OCI-M1 (cell line): Measurements from ENCODE around the gene EDA.
A peak's percentile ranks its signal among the peaks of the same experiment; 100 is the strongest.

ENCODE experiments used
- DNase-seq: peaks from one replicate; lab custom pipeline; 2025; lab: John Stamatoyannopoulos, UW

Gene EDA

DNA sequence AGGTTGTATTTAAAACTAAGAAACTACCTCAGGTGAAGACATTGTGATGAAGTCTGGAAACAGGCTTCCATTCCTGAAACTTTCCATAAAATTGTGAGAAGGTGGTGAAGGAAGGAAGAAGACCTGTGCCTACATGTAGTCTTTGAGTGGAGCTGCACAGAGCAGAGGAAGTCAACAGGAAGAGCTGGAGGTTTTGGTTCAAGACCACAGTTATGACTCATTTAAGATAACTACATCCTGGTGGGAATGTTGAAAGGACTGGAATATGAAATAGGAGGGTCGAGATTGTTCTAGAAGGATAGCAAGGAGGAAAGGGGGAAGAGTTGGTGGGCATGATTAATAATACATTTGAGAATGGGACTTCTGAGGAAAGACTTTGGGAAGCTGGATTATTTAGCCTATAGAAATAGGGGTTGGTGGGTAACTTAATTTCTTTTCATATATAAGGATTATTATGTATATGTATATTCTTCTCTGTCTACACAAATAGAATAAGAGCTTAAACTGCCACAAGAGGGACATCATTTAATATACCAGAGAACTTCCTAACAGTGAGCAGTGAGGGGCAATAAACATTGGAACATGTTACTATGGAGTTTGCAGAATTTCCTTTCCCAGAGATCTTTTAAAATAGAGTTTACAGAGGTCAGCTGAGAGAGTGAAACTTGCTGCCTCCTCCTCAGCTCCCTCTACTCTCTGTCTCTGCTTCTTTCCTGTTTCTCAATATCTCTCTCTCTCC is 410.4 kb downstream of the EDA start:
- DNase-seq: no peak

DNA sequence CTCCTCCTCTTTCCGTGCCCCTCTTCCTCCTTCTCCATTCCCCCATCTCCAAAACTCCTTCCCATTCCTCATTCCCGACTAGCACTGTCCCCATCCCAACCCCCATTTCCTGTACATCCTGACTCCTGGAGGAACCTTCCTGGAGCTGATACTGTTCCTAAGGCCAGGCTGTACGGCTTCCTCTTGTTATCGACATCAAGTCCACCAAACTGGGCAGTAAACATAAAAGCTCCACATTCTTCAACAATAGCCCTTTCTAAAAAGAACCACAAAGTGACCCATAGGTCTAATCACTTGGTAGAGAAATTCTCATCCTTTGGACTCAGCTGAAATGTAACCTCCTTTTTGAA is 410.9 kb downstream of the EDA start:
- DNase-seq: no peak

DNA sequence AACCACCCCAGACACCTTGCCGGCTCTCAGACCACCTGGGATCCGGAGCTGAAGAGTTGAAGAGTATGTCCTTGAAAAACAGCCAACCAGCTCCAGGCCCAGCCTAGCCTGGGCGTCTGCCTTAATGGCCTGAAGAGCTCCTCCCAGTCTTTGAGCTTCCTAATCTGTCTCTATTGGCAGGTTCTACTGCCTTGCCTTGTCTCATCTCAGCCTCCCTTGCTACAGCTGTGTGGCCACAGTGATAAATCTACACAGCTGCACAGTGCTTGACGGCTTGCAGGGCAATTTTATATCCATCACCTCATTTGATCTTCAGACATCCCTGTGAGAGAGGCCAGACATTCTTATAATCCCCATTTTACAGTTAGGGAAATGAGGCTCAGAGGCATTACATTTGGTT is 413.9 kb downstream of the EDA start:
- DNase-seq: no peak

DNA sequence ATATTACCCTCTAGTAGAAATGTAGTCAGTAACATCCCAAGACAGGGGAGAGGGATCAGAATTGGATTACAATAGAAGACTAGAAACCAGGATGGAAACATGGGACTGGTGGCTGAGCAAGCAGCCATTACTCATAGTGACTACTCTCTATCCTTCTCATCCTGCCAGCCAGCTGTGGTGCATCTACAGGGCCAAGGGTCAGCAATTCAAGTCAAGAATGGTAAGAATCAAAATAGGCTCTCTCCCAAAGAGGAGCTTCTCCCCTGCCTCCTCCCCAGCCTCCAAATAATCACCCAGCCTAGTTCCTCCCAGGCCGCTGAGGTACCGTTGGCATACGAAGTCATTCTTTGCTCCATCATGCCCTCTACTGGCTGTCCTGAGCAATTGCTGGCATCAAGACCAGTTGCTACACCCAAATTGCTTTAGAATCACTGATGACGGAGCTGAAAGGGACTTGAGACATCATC is 414.4 kb downstream of the EDA start:
- peak; percentile 66 for DNase-seq

DNA sequence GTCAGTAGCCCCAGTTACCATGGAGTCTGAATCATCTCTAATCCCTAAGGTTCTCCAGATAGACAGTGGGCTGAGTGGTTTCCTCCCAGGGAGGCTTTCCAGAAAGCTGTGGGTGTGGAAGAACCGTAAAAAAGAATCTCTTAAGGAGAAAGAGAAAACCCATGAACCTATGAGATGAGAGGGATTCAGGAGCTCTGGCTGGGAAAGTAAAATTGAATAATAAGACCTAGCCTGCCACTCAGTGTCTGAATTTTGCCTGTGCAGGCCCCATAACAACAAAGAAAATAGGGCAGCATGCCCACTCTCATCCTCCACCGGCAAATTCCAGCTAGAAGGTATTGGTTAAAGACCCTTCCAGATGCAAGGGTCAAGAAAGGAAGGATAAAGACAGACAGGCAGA is 416.9 kb downstream of the EDA start:
- DNase-seq: no peak

DNA sequence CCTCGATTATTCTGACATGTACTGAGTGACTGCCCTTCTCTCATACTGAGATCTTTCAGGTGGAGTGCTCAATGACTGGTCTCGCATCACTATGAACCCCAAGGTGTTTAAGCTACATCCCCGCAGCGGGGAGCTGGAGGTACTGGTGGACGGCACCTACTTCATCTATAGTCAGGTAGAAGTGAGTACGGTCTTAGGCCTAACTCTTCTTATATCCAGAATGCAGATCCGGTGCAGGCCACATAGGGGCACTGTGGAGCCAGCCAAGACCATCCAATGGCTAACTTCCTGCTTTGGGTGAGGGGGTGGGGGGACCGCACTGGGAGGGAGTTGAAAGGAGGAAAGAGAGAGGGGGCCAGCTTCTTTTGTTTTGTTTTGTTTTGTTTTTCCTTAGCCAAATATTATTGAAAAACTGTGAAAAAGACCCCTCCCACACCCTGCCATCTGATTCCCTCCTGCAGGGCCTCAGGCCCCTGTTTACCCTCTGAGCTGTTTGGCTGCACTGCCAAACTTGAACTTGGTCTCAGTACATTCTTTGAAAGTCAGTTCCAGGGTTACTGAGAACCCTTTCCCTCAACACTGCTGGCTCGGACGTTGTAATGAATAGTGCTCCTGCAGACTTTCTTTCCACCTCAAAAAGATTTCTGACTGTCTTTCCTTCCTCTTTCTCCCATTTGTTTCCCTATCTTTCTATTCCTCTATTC is 417.6 kb downstream of the EDA start:
- peak; percentile 62 for DNase-seq

DNA sequence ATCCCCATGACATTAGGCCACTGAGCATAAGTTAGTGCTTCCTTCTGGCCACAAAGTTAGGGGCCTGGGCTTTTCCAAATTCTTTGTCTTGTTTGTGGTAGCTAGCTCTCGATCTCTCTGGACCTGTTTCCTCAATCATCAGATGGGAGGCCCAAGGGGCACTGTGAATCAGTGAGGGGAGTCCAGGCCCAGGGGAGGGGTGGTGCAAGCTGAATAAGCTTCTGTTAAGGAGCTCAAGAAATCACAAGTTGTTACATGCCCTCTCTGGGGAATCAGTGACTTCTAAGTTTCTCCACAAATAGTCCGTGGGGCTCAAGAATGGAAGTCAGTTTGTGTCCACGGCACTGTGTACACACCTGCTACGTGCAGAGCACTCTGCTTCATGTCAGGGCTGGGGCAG is 418.7 kb downstream of the EDA start:
- no peak for DNase-seq

DNA sequence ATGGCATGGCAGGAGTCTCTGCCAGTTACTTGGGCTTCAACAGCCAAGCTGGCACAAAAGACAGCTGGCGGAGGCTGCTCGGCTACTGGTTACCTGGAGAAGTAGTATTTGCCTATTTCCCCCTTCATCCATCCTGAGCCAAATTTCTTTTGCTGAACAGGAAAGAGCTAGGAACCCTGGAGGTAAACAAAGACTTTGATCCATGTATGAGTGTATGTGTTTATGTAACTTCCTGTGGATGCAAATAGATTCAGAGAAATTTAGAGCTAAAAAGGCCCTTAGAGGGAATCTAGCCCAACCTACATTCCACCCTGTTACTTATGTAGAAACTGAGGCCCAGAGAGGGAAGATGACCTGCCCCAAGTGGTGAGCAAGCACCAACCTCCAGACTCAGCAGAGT is 422.6 kb downstream of the EDA start:
- no peak for DNase-seq

DNA sequence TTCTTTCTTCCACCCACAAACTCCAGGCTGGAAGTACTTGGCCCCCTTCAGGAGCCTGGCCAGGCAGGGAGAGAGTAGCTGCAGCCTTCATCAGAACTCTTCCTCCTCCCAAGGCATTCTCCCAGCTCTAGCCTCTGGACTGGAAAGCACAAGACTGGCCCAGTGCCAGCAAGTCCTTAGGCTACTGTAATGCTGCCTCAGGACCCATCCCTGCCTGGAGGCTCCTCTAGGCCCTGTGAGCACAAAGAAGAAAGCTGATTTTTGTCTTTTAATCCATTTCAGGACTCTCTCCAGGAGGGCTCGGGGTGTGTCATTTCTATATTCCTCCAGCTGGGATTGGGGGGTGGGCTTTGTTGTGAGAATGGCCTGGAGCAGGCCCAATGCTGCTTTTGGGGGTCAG is 423.0 kb downstream of the EDA start:
- DNase-seq: no peak

DNA sequence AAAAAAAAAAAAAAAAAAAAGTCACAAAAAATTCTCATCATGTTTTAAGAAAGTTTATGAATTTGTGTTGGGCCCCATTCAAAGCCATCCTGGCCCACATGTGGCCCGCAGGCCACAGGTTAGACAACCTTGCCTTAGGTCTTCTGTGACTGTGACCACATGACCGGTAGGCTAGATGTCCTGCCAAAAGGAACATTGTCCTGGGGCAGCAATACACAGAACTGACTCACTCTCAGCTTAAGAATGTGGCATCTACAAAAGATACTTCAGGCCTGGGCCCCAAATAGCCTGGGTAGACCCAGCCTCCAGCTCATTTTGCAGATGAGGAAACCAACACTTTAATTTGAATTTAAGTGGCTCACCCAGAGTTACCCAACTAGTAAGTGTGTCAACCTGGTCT is 423.8 kb downstream of the EDA start:
- no peak for DNase-seq

DNA sequence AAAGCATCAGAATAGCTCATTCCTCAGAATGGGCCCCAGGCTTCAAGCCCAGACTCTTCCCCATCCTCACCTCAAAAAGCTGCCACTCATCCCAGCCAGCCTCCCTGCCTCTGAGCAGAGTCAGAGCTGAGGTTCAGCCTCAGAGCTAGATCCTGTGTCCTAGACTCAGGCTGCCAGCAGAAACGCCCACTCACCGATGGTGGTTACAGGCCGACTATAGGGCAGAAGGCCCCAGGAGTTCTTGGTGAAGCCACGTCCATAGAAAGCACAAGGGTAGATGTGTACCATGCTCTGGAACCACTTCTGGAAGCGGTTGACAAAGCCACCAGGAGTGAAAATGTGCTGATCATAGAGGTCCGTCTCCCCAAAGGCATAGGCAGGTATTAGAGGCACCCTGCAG is 426.1 kb downstream of the EDA start:
- DNase-seq: no peak

DNA sequence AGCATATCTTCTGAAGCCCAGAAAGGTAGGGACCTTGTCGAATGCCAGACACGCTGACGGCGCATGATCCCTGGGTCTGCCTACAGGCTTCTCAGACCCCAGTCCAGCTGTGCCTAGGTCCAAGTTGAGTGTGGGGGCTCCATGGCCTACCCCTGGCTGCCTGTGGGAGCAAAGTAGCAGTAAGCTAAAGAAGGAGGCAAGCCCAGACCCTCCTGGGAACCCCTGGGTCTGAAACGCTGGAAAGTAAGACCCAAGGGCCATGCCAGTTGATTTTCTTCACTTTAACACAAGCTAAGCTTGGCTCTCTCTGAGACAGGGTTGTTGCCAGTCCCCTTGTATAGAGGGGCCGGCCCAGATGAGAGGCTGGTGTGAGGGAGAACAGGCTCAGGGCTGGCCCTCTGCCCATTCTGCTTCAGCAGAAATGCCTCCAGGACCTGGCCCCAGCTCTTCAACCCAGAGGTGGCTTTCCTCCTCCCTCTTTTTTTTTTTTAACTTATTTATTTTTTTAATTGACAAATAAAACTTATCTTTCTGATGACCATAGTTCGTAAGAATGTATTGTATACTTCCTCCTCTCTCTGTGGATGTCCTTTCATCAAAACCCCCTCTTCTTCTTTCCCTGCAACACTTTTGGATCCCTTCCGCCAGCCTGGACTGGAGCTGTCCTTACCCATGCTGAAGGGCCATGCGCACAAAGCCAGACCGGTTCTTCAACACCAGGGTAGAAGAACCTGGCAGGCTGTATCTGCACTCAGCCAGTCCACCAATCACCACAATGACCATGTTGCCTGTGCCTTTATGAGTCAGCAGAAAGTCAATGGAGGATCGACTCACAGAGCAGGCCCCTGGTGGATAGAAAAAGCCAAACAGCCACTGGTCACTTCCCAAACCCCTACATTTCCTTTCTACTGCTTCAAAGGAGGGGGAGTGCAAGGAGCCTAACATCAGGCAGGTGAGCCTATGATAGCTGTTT is 426.8 kb downstream of the EDA start:
- peak; percentile 1 for DNase-seq

DNA sequence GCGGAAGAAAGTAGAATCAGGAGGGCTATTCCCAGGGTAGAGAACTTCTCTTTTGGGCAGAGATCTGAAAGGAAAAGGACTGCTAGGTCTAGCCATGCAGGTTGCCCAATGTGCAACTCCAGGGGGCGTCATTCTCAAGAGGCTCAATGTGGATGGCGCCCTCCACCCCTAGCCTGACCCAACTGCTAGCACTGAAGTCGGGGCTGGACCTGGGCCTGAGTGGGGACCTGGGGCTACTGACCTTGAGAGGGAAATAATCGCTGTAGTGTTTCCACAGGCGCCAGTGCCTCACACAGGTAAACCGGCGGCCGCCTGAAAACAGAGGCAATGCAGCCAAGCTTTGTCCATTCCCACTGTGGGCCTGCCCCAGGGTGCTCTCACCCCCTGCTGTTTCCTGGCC is 427.8 kb downstream of the EDA start:
- DNase-seq: no peak

DNA sequence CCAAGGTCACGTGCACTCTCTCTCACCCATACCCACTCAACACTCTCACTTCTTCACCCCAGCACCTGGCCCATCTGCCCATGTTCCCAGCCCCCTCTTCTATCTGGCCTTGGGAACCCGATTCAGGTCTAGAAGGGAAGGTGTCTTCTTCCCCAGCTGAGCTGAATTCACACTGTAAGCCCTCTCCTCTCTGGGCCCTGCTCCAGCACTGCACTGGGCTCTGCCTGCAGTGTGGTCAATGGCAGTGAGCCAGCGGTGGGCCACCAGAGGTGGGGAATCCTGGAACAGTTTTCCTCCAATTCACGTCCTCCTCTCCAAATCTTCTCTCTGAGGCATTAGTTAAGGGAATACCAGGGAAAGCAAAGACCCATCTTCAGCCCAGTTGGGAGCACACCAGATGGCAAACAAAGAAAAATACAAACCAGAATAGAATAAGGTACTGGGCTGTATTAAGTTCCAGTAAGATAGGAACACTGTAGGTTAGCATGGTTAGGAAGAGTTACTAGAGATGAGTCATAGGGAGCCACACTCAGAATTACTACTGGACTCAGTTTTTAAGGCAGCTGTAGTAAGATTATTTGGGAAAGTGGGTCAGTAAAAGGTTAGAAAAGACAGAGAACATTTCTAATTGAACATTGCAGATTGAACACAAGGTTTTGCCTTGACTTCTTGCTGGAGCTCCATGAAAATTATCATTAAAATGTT is 428.8 kb downstream of the EDA start:
- no peak for DNase-seq

DNA sequence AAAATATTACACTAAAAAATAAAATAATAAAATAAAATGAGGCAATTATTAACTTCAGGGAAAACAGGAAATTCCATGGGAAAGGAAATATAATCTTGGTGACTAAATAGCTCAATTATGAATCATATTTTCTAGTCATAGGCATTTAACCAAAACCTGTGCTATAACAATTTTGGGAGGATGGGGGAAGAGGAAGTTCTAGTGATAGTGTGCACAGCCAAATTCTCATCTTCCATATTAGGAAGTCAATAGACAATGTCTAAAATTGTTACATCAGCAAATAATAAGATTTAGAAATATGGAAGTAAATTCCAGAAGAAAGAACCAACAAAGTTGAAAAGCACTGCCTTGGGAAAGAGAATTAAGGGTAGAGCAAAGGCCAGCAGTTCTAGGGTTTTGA is 431.1 kb downstream of the EDA start:
- DNase-seq: peak; percentile 3

DNA sequence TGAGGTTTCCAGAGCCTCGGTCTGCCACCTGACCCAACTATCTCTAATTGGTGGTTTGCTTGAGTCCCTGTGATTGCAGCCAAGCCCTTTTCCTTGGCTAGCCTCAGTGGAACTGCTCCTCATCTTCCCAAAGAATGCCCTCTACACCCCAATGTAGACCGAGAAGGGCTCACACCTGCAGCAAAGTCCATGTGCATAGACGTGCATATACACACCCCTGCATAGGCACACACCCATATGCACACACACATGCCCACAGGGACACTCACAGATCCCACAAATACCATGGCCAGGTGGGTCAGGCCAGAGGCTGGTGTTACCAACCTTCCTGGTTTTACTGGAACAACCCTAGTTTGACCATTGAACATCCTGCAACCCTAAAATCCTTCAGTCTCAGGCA is 433.5 kb downstream of the EDA start:
- DNase-seq: no peak

DNA sequence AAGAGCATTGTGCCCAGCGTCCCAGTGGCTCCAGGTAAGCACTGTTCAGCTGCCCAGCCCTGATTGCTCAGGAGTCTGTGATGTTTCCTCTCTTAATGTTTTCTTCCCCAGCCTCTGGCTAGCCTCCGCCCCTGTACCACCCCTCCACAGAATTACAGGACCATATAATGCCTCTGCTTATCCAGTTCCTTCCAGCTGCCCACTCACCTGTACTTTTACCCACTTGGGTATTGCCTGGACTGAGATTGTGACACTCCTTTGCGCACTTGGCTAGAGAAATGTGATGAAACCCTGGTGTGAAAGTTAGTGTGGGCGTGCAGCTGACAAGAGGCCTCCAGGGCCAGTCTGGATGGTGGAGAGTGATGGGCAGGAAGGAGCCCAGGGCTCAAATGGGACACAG is 434.0 kb downstream of the EDA start, which contains the start of gene AWAT2:
TSS of gene AWAT2 (minus strand) at position 14 of the 400 bp plus-strand sequence. CDS start at position 8, 6 bp downstream.
- DNase-seq: no peak

DNA sequence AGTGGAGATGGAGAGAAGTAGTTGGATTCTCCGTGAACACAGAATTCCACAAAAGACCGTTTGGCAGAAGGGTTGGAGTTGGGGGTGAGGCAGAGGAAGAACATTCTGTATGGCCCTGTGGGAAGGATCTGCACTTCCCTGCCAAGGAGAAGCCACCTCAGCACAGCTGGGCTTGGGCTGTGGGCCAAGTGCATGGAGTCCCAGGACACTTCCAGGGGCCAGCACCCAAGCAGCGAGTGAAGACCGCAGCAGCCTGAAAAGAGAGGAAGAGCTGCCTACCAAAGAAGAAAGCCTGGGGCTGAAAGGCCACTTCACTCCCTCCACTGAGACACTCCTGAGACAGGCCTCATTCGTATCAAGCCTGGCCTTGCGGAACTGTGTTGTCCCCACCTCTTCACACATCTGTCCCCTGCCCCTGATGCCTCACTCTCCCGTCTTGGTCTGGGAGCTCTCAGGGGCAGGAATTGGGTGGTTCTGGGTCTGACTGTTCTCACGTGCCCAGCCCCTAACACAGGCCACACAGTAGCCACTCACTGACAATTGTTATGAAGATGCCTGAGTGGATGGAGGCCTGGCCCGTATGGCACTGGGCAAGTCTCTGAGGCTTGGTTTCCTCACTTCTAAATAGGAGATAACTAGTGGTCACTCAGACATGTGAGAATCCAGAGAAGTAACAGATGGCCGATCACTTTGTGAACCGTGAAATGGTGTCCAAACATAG is 437.1 kb downstream of the EDA start:
- DNase-seq: no peak

DNA sequence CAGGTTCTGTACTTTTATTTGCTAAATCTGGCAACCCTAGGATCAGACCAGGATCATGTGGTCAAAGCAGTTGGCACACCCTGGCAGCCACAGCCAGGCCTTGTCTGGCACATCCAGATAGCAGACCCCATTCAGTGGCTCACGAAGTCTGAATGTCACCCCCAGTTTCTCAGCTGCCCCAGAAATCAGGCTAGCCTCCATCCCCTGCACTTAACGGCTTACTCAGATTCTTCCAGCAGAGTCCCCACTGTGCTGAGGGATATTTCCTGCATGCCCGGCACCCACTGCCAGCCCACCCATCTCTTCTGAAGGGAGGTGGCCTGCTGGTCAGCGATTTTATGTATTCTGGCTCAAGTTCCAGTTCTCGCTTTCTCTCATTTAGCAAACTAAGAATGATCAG is 438.5 kb downstream of the EDA start:
- DNase-seq: no peak

DNA sequence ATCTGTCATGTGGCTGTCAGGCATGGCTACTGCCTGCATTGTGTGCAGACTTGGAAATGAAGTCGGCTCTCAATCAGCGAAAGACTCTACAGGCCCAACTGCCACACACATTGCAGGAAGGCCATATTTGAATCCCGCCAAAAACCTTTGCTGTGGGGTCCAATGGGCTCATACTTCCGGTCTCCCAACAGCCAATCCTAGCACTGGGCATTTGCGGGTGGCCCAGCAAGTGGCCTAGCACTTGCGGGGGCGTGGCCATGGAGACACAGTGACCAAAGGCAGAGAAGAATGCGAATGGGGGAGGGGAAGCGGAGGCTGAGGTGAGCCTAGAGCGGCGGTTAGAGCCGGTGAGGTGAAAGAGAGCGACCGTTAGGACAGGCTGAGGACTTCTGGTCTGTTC is 446.2 kb downstream of the EDA start, which contains the start of gene OTUD6A:
TSS of gene OTUD6A (plus strand) at position 382 of the 400 bp plus-strand sequence. CDS start 68 bp downstream, outside the sequence.
- no peak for DNase-seq

DNA sequence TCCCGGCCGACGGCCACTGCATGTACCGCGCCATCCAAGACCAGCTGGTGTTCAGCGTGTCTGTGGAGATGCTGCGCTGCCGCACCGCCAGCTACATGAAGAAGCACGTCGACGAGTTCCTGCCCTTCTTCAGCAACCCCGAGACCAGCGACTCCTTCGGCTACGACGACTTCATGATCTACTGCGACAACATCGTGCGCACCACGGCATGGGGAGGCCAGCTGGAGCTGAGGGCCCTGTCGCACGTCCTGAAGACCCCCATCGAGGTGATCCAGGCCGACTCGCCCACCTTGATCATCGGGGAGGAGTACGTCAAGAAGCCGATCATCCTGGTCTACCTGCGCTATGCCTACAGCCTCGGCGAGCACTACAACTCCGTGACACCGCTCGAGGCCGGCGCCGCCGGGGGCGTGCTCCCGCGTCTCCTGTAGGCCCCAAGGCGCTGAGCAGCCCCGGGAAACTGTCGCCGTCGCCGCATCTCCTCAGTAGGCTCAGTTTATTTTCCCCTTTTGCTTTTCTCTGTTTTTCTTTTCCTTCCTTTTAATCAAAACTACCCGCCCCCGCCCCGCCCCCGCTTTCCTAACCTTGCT is 447.1 kb downstream of the EDA start:
- no peak for DNase-seq
